AG10803 (cell line): ENCODE results near the gene SPRN.

ENCODE experiments used
- DNase-seq: peaks from one replicate; pipeline ENCODE4 v3.0.0; 2010; ENCODE audit warnings: low read depth
- H3K4me3 ChIP-seq: 2 replicates; pipeline ENCODE4 v1.5.1; 2011; ENCODE audit warnings: mild to moderate bottlenecking, low read length, control low read depth
- TF ChIP-seq, protein P1 (sequence below): conservative IDR thresholded peaks from 2 replicates; pipeline ENCODE4 v1.5.1; 2011; ENCODE audit warnings: mild to moderate bottlenecking, low read length, control low read depth, inconsistent platforms

The SPRN gene

DNA sequence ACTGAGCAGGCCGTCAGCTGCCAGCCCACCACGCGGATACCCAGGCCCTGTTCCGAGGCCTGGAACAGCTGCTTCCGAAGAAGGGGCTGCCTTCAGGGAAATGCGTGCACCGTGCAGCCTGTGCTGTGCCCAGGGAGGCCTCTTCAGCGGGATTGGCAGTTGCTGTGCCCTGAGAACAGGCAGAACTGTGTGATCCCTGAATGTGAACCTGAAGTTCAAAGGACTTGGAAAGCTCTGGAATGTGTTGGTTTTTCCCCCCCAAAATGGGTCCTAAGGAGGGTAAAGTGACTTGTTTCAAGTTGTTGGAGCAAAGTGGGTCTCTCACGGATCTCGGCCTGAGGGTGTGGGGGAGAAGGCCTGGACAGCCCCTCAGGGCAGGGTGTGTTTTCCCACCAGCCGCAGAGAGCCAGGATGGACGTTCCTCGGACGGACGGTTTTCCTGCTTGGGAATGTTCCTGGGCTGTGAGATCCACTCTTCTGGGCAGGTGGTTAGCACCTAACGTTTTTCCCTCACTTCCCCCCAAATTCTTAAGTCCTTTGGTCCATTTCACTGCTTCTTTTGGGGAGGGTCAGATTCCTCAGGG is 2.1 kb downstream of the SPRN start:
- TF ChIP-seq, protein P1, sequence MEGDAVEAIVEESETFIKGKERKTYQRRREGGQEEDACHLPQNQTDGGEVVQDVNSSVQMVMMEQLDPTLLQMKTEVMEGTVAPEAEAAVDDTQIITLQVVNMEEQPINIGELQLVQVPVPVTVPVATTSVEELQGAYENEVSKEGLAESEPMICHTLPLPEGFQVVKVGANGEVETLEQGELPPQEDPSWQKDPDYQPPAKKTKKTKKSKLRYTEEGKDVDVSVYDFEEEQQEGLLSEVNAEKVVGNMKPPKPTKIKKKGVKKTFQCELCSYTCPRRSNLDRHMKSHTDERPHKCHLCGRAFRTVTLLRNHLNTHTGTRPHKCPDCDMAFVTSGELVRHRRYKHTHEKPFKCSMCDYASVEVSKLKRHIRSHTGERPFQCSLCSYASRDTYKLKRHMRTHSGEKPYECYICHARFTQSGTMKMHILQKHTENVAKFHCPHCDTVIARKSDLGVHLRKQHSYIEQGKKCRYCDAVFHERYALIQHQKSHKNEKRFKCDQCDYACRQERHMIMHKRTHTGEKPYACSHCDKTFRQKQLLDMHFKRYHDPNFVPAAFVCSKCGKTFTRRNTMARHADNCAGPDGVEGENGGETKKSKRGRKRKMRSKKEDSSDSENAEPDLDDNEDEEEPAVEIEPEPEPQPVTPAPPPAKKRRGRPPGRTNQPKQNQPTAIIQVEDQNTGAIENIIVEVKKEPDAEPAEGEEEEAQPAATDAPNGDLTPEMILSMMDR, result no peak
- no peak for DNase-seq
- H3K4me3 ChIP-seq, result no peak overlapping the region

DNA sequence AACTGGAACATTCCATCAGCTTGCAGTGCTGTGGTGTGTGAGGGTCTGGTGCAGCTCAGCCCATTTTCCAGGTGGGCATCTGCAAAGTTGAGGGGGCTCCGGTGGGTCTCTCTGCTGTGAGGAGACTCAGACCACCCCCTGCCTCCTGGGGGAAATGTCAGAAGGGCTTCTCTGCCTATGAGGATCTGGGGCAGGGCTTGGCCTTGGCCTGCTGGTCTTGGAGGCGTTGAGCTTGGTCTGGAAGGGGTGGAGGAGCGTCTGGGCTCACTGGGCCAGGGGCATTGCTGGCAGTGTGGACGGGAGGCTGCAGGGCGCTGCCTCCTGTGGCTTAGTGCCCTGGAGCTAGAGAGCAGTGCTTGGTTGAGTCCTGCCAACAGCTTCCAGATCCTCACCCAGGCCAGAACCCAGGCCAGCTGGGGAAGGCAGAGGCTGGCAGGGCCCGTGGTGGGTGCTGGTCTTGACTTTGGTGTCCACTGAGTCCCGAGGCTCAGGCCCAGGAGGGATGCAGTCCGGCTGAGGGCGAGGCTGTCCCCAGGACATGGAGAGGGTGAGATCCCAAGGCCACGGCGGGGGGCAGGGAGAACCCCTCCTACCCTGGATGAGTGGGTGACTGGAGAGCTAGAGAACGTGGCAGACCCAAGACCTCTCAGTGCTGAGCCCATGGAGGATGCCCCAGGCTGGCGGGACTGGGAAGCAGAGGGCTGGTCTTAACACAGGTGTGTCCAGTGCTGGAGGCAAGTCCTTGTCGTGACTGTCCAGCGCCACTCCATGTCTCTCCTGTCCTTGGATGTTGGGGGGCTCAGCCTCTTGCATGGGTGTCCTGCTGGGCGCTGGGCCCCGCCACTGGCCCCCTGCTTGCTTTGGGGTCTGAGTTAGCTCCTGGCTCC is 2.8 kb downstream of the SPRN start:
- TF ChIP-seq, protein P1, result no peak
- no peak for DNase-seq
- no peak overlapping the region for H3K4me3 ChIP-seq

DNA sequence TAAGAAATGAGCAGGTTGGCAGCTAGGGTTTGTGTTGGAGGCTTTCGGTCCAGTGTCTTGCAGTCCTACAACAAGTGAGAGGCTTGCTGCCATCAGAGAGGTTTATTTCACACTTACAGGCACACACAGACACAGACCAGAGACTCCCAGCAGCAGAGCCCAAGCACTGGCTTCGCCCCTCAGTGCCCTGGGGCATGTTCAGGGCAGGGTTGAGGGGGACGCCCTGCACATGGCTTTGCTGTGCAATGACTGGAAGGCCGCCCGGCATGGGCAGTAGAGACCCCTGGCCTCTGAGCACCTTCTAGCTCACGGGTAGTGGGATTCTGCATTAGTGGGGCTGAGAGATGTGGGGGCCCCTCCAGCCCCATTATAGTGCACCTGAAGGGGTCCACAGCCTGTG is 3.8 kb downstream of the SPRN start:
- DNase-seq, result no peak
- TF ChIP-seq, protein P1, result no peak
- H3K4me3 ChIP-seq, result no peak overlapping the region

DNA sequence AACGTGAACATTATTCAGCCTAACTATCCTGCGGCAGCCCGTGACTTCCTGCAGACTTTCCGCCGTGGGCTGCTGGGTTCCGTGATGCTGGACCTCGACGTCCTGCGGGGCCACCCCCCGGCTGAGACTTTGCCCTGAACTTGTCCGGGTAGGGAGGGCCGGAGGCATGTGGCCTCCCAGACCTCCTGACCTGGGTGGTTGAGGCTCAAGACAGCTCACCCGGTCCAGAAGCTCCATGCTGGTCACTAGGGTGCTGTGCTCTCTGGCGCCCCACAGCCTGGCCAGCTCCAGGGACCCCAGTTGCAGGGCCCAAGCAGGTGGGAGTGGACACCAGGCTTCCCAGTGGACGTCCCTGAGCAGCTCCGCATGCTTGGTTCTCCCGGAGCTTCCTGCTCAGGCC is 4.4 kb downstream of the SPRN start:
- DNase-seq, result no peak
- TF ChIP-seq, protein P1, result no peak
- no peak overlapping the region for H3K4me3 ChIP-seq

DNA sequence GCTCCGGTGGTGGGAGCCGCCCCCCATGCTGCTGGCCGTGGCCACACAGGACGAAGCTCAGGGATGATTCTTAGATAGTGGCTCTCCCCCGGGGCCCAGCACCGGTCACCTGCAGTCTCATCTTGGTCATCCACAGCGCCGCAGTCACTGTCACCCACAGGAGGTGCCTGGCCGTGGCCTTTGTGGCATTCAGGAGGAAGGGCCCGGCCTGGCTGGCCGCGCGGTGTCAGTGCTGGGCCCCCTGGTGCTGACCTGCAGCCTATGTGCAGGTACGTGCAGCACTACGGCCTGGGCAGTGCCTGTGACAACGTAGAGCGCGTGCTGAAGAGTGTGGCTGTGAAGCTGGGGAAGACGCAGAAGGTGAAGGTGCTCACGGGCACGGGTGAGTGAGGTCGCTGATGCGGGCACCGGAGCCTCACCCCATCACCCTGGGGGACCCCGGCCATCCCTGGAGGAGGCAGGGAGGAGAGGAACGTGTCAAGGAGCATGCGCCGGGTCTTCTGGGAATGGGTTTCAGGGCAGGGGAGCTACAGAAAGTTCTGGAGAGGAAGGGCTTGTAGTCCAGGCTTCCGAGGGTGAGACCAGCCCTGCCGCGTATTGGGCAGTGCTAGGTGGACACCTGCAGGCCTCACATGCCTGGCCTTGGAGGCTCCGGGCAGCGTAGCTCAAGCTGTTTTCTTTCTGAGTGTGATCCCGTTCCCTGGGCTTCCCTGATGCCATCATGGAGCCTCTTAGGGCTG is 5.0 kb downstream of the SPRN start:
- TF ChIP-seq, protein P1, result no peak
- no peak overlapping the region for H3K4me3 ChIP-seq
- DNase-seq, result no peak

DNA sequence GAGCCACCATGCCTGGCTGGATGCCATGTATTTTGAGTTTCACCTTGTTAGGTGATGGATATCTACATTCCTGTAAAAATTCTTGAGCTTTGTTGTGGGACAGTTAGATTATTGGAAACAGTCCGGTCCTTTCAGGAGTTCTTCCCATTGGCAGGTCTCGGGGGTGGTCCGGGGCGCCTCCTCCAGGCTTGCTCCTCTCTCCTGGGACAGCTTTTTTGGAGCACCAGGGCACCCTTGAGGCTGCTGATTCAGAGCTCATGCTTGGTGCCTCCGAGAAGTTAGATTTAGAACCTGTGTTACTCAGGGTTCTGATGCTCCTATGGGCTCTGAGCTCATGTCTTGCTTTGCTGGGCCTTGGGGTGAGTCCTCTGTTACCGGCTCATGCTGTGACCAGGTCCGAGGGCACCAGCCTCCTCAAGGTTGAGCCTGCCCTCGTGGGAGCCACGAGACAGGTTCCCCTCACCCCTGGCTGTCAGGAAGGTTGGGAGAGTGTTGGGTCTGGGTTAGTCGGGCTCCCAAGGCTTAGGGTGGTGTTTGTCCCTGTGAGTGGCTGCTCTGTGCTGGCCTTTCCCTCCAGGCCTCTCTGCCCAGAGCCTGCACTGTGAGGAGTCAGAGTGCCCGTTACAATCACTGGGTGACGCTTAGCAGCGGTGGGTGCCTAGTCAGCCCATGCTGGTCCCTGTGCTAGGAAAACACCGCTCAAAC is 6.0 kb downstream of the SPRN start:
- H3K4me3 ChIP-seq, result no peak overlapping the region
- TF ChIP-seq, protein P1, result no peak
- no peak for DNase-seq
